ENCODE data around the gene SH2D1B.

DNA sequence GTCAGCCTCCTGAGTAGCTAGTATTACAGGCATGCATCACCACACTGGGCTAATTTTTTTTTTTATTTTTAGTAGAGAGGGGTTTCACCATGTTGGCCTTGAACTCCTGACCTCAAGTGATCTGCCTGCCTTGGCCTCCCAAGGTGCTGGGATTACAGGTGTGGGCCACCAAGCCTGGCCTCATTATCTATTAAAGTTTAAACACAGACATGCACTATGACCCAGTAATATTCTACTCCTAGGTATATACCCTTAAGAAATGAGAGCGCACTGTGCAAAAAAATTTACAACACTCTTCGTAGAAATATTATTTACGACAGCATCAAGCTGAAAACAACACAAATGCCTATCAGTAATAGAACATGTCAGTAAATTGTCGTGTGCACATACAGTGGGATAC is 18.6 kb upstream of the SH2D1B start:
- no peak for TF ChIP-seq CTCF (IDR thresholded peaks at IDR 0.05 in 8 of 11, conservative IDR thresholded peaks at IDR 0.05 in 3 of 11)
- TF ChIP-seq POLR2AphosphoS5 (IDR thresholded peaks at IDR 0.05) = no peak

Data from spleen (tissue), 7 donors.